SH-SY5Y (cell line): Measurements from ENCODE around the gene ANAPC4.

ENCODE experiments used
- GATA2 ChIP-seq: IDR thresholded peaks from 2 replicates; pipeline ENCODE4 v1.6.1; 2011; ENCODE audit warnings: mild to moderate bottlenecking, low read depth, low read length
- GATA3 ChIP-seq: IDR thresholded peaks from 2 replicates; pipeline ENCODE4 v1.6.1; 2011; ENCODE audit warnings: low read depth, mild to moderate bottlenecking, low read length, moderate library complexity

ANAPC4 gene, protein sequence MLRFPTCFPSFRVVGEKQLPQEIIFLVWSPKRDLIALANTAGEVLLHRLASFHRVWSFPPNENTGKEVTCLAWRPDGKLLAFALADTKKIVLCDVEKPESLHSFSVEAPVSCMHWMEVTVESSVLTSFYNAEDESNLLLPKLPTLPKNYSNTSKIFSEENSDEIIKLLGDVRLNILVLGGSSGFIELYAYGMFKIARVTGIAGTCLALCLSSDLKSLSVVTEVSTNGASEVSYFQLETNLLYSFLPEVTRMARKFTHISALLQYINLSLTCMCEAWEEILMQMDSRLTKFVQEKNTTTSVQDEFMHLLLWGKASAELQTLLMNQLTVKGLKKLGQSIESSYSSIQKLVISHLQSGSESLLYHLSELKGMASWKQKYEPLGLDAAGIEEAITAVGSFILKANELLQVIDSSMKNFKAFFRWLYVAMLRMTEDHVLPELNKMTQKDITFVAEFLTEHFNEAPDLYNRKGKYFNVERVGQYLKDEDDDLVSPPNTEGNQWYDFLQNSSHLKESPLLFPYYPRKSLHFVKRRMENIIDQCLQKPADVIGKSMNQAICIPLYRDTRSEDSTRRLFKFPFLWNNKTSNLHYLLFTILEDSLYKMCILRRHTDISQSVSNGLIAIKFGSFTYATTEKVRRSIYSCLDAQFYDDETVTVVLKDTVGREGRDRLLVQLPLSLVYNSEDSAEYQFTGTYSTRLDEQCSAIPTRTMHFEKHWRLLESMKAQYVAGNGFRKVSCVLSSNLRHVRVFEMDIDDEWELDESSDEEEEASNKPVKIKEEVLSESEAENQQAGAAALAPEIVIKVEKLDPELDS

DNA sequence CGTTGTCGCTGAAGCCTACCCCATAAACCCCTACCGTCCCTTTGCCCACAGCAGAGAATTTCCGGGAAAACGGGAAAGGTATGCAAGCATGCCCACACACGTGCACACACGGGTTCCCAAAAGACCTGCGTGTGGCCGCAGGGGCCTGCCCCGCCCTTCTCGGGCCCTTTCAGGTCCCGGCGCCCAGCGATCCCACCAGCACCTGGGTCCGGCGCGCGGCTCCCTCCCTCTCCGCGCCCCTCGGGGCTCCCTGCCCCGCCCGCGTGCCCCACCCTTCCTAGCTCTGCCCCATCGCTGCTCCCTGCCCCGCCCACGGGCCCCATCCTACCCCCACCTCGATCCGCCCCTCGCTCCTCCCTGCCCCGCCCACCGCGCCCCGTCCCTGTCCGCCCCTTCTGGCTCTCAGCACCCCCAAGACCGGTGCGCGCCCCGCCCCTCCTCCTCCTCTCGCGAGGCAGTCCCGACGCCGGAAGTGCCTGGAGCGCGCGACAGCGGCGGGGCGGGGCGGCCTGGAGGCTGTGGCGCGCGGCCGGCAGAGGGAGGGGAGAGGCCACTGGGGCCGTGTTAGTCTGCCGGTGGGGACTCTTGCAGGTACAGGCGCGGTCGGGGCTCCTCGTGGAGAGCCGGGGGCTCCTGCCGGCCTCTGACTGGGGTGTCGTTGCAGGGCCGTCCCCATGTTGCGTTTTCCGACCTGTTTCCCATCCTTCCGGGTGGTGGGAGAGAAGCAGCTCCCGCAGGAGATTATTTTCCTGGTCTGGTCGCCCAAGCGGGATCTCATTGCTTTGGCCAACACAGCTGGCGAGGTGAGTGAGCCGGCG lies at the start of gene ANAPC4:
Gene ANAPC4, plus strand, starts transcription at position 510 of the 818 bp plus-strand sequence. Its CDS starts 165 bp downstream, at position 675.
- TF ChIP-seq GATA3 (no peak), GATA2 (no peak)

GRCh38 chr4:25330335-25330734 lies 46.7 kb upstream of the ANAPC4 start:
- TF ChIP-seq GATA3 (no peak), GATA2 (no peak)

DNA sequence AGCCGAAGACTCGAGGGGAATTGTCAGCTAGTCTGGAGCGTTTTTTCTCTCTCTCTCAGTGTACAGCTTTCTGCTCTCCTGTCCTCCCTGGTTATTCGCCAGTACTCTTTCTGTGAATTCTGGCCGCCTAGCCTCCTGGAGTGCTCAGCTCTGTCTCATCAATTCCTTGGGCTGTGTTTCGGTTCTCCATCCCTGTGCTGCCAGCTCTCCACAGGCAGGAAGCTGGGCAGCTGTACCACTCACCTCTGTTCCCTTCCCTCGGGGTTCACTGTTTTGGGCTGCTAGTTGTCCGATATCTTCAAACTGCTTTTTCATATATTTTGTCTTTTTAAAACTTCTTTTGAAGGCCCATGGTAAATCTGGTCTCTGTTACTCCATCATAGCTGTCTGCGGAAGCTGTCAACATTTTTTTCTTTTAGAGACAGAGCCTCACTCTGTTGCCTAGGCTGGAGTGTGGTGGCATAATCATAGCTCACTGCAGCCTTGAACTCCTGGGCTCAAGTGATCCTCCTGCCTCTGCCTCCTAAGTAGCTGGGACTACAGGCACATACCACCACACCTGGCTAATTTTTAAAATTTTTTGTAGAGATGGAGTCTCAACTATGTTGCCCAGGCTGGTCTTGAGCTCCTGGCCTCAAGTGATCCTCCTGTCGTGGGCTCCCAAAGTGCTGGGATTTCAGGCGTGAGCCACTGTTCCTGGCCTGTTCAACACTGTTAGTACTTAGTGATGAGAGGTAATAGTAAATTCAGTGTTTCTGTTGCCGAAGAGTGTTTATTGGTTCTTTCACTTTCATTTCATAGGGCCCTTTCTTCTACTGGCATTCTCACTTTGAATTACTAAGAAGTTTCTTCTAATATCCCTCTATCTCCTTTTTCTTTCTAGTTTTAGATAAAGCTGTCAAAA lies 45.9 kb upstream of the ANAPC4 start:
- TF ChIP-seq GATA3 (no peak), GATA2 (no peak)

- no peak for TF ChIP-seq GATA3
- no peak for TF ChIP-seq GATA2
These were observed 33.4 kb upstream of the ANAPC4 start for GRCh38 chr4:25343671-25344070.

DNA sequence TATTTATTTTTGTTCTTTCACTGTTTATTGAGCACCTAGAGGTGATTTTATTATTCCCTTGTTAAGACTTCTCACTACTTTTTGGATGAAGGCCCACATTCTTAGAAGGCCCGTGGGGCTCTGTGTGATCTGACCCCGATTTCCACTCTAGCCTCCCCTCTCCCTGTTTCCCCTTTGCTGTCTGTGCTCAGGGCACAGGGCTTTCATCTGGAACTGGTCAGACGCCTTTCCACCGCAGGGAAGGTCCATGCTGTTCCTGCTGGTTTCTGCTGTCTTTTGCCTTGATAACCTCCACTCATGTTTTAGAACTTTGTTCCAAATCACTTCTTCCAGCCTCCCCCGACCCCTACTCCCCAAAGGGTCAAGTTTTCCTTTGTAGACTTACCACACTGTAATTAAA lies 31.3 kb upstream of the ANAPC4 start:
- TF ChIP-seq GATA2 (no peak), GATA3 (no peak)

DNA sequence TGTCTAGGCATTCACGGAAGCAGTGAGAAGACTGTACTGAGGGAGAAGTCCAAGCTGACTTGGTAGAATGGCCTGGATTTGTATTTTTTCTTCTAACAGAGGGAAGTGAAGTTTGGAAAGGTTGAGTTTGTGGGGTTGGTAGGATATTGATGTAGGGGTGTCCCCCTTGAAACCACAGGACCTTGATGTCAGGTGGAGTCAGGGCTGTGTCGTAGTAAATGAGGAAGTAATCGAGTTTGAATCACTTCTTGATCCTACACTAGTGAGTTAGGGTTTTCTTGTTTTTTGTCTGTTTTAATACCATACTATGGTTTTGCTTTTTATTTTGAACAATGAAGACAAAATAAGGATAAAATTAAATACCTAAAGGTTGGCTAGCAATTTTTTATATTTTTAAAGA lies 30.1 kb upstream of the ANAPC4 start:
- TF ChIP-seq GATA2 (no peak), GATA3 (no peak)

GRCh38 chr4:25347473-25347872 lies 29.6 kb upstream of the ANAPC4 start:
- TF ChIP-seq GATA2: no peak
- TF ChIP-seq GATA3: no peak

GRCh38 chr4:25347971-25348370 lies 29.1 kb upstream of the ANAPC4 start:
- no peak for TF ChIP-seq GATA3
- TF ChIP-seq GATA2: no peak

- no peak for TF ChIP-seq GATA3
- TF ChIP-seq GATA2: no peak
These were observed 26.5 kb upstream of the ANAPC4 start for GRCh38 chr4:25350561-25350960.

- TF ChIP-seq GATA3 (no peak), GATA2 (no peak)
These were observed 25.2 kb upstream of the ANAPC4 start for GRCh38 chr4:25351777-25352416.

GRCh38 chr4:25356068-25356467 lies 21.0 kb upstream of the ANAPC4 start:
- no peak for TF ChIP-seq GATA3
- no peak for TF ChIP-seq GATA2

DNA sequence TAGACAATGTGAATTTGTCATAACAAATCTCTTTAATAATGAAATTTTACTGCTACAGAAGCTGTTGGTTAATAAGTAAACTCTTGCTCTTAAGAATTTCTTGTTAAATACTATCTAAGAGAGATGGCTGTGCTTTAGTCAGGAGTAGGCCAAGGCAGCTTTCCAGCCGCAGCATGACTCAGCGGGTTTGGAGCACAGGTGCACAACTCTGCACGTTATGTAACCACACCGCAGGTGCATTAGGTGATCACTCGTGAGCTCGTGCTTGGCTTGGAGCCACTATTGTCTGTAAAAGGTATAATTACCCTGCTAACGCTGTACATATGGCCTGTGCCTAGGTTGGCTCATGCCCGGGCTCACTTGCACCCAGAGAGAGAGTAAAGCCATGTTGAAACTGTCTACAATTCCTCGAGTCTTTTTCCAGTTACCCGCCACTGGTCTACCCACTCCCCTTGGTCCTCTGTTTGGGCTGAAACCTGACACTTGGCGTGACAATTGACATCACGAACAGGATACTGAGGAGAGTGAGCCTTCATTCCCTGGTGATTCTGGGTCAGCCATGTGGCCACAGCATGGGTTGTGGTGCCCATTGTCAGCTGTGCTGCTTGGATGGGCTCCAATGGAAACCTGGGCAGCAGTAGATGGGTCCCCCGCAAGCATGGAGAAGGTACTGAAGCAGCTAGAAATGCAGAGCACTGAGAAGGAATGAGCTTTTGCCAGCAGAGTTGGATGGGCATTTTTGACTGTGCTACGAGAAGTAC lies 18.4 kb upstream of the ANAPC4 start:
- no peak for TF ChIP-seq GATA3
- no peak for TF ChIP-seq GATA2
